ENCODE results near the gene COL5A1. TPM values are rescaled to one million over a fixed set of nuclear protein-coding genes. Genes with fewer than 3 reads are reported as not detected.

COL5A1 gene
- total RNA-seq, 2 donors from 2014 or later: 10.9 to 21.7 TPM

GRCh38 chr9:134879664-134880483 is 238.3 kb downstream of the COL5A1 start:
- no peak for TF ChIP-seq CTCF (IDR thresholded peaks at IDR 0.05)
- no peaks in the 10 kb centered on the region for H3K36me3 ChIP-seq
- intact Hi-C loops (cut with DNase I): no loop called here

GRCh38 chr9:134880484-134881312 is 239.1 kb downstream of the COL5A1 start, which contains the start of gene FCN2:
TSS of gene FCN2 (plus strand) at chr9:134880810. CDS start at chr9:134880822, 12 bp downstream.
- H3K9me3 ChIP-seq: no peaks in the 10 kb centered on the region
- no peak for TF ChIP-seq CTCF (IDR thresholded peaks at IDR 0.05)
- H3K27ac ChIP-seq: no peak within 1 kb of the TSS
- H3K36me3 ChIP-seq: no peaks in the 10 kb centered on the region
- H3K9ac ChIP-seq (ENCODE audit: low read depth in 2 of 2, low read length in 2 of 2): no peak within 1 kb of the TSS
- H3K4me3 ChIP-seq: no peak within 1 kb of the TSS
- H3K4me1 ChIP-seq: no peaks in the 10 kb centered on the region
- no peaks in the 10 kb centered on the region for H3K27me3 ChIP-seq
- DNase-seq: no peak
- intact Hi-C loops (cut with DNase I): no loop called here

More at GRCh38 chr9:134879664-134880483, 238.3 kb downstream of the COL5A1 start:
- Histone ChIP-seq H3K4me3 (no peak overlapping the region), H3K27me3 (no peaks in the 10 kb centered on the region), H3K9me3 (no peaks in the 10 kb centered on the region), H3K4me1 (no peaks in the 10 kb centered on the region), H3K27ac (no peak overlapping the region), H3K9ac (ENCODE audit: low read depth in 2 of 2, low read length in 2 of 2) (no peak overlapping the region)
- no peak for DNase-seq

- intact Hi-C loops (cut with DNase I): no loop called here
- Histone ChIP-seq H3K4me1 (no peaks in the 10 kb centered on the region), H3K27ac (no peak overlapping the region), H3K36me3 (no peaks in the 10 kb centered on the region), H3K9me3 (no peaks in the 10 kb centered on the region), H3K4me3 (no peak overlapping the region), H3K9ac (ENCODE audit: low read depth in 2 of 2, low read length in 2 of 2) (no peak overlapping the region), H3K27me3 (no peaks in the 10 kb centered on the region)
- DNase-seq: no peak
- no peak for TF ChIP-seq CTCF (IDR thresholded peaks at IDR 0.05)
Measured at GRCh38 chr9:134881313-134881670, 239.7 kb downstream of the COL5A1 start.

- no peaks in the 10 kb centered on the region for H3K9me3 ChIP-seq
- no peak for TF ChIP-seq CTCF (IDR thresholded peaks at IDR 0.05)
- H3K9ac ChIP-seq (ENCODE audit: low read depth in 2 of 2, low read length in 2 of 2): no peak overlapping the region
- H3K4me1 ChIP-seq: no peaks in the 10 kb centered on the region
- intact Hi-C loops (cut with DNase I): no loop called here
- H3K27me3 ChIP-seq: no peaks in the 10 kb centered on the region
- no peak overlapping the region for H3K27ac ChIP-seq
- H3K36me3 ChIP-seq: no peaks in the 10 kb centered on the region
- DNase-seq: no peak
- H3K4me3 ChIP-seq: no peak overlapping the region
Measured at GRCh38 chr9:134882204-134882785, 240.7 kb downstream of the COL5A1 start.

GRCh38 chr9:134883040-134883782 is 241.6 kb downstream of the COL5A1 start:
- Histone ChIP-seq H3K9ac (ENCODE audit: low read depth in 2 of 2, low read length in 2 of 2) (no peak overlapping the region), H3K9me3 (no peaks in the 10 kb centered on the region), H3K4me3 (no peak overlapping the region), H3K27me3 (no peaks in the 10 kb centered on the region), H3K4me1 (no peaks in the 10 kb centered on the region), H3K27ac (no peak overlapping the region), H3K36me3 (no peaks in the 10 kb centered on the region)
- intact Hi-C loops (cut with DNase I): no loop called here
- TF ChIP-seq CTCF (IDR thresholded peaks at IDR 0.05): no peak
- no peak for DNase-seq

Data from colonic mucosa (tissue), 4 donors.